Measurements from ENCODE around the gene ITPA. TPM values are rescaled to one million over a fixed set of nuclear protein-coding genes. Genes with fewer than 3 reads are reported as not detected.
A peak's percentile ranks its signal among the peaks of the same experiment; 100 is the strongest.

Gene ITPA
- total and polyA plus RNA-seq, 2 of the 13 experiments (the other 11 are each of a cell fraction or from before 2014, with no cell fraction given) = 60.1 to 103 TPM

DNA sequence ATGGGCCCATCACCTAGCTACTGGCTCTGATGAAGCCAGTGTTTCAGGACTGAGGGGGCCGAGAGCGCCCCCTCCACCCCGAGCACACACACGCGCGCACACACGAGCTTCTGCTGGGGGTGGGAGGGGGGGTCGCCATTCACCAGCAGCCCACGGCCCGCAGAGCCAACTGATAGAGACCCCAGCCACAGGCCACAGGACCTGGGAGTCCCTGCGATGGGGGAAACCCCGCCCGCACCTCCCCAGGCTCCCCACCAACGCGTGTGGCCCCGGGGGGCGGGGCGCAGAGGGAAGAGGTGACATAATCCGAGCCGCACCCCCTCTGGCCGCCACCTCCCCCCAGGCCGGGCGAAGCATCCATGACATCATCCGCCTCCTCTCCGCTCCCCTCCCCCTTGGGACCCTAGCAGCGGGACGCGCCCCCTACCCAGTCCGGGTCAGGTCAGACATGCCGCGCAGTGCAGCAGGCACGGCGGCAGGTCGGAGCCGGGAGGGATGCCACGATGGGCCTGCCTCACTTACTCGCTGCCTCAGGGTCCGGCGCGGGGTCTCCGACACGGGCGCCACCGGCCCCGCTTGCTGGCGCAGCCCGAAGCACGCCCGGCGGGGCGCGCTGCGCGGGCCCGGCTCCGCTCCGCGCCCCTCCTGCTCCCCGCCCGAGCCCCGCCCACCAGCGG lies 36.2 kb upstream of the ITPA start, which contains the start of gene LZTS3 (continued):
- TF ChIP-seq, protein P1, sequence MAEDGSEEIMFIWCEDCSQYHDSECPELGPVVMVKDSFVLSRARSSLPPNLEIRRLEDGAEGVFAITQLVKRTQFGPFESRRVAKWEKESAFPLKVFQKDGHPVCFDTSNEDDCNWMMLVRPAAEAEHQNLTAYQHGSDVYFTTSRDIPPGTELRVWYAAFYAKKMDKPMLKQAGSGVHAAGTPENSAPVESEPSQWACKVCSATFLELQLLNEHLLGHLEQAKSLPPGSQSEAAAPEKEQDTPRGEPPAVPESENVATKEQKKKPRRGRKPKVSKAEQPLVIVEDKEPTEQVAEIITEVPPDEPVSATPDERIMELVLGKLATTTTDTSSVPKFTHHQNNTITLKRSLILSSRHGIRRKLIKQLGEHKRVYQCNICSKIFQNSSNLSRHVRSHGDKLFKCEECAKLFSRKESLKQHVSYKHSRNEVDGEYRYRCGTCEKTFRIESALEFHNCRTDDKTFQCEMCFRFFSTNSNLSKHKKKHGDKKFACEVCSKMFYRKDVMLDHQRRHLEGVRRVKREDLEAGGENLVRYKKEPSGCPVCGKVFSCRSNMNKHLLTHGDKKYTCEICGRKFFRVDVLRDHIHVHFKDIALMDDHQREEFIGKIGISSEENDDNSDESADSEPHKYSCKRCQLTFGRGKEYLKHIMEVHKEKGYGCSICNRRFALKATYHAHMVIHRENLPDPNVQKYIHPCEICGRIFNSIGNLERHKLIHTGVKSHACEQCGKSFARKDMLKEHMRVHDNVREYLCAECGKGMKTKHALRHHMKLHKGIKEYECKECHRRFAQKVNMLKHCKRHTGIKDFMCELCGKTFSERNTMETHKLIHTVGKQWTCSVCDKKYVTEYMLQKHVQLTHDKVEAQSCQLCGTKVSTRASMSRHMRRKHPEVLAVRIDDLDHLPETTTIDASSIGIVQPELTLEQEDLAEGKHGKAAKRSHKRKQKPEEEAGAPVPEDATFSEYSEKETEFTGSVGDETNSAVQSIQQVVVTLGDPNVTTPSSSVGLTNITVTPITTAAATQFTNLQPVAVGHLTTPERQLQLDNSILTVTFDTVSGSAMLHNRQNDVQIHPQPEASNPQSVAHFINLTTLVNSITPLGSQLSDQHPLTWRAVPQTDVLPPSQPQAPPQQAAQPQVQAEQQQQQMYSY (CRISPR knock-in tag; IDR thresholded peaks at IDR 0.05) = no peak
- TF ChIP-seq DNMT1 (CRISPR knock-in tag; IDR thresholded peaks at IDR 0.05) = no peak; the same call in 1 of the 2 replicates
- TF ChIP-seq SP5 (CRISPR knock-in tag; IDR thresholded peaks at IDR 0.05; ENCODE audit: borderline replicate concordance, low read depth) = peak; percentile 67; the same call in 1 of the 2 replicates
- TF ChIP-seq IRF2 (CRISPR knock-in tag; IDR thresholded peaks at IDR 0.05) = peak; percentile 8; the same call in 1 of the 2 replicates
- TF ChIP-seq, protein P2, sequence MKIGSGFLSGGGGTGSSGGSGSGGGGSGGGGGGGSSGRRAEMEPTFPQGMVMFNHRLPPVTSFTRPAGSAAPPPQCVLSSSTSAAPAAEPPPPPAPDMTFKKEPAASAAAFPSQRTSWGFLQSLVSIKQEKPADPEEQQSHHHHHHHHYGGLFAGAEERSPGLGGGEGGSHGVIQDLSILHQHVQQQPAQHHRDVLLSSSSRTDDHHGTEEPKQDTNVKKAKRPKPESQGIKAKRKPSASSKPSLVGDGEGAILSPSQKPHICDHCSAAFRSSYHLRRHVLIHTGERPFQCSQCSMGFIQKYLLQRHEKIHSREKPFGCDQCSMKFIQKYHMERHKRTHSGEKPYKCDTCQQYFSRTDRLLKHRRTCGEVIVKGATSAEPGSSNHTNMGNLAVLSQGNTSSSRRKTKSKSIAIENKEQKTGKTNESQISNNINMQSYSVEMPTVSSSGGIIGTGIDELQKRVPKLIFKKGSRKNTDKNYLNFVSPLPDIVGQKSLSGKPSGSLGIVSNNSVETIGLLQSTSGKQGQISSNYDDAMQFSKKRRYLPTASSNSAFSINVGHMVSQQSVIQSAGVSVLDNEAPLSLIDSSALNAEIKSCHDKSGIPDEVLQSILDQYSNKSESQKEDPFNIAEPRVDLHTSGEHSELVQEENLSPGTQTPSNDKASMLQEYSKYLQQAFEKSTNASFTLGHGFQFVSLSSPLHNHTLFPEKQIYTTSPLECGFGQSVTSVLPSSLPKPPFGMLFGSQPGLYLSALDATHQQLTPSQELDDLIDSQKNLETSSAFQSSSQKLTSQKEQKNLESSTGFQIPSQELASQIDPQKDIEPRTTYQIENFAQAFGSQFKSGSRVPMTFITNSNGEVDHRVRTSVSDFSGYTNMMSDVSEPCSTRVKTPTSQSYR (CRISPR knock-in tag; IDR thresholded peaks at IDR 0.05; ENCODE audit: borderline replicate concordance) = peak; percentile 93
- TF ChIP-seq, protein P3, sequence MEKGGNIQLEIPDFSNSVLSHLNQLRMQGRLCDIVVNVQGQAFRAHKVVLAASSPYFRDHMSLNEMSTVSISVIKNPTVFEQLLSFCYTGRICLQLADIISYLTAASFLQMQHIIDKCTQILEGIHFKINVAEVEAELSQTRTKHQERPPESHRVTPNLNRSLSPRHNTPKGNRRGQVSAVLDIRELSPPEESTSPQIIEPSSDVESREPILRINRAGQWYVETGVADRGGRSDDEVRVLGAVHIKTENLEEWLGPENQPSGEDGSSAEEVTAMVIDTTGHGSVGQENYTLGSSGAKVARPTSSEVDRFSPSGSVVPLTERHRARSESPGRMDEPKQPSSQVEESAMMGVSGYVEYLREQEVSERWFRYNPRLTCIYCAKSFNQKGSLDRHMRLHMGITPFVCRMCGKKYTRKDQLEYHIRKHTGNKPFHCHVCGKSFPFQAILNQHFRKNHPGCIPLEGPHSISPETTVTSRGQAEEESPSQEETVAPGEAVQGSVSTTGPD (CRISPR knock-in tag; IDR thresholded peaks at IDR 0.05) = no peak
- peak; percentile 0; the same call in 1 of the 2 replicates for TF ChIP-seq SRY (CRISPR knock-in tag; IDR thresholded peaks at IDR 0.05)
- TF ChIP-seq, protein P4, sequence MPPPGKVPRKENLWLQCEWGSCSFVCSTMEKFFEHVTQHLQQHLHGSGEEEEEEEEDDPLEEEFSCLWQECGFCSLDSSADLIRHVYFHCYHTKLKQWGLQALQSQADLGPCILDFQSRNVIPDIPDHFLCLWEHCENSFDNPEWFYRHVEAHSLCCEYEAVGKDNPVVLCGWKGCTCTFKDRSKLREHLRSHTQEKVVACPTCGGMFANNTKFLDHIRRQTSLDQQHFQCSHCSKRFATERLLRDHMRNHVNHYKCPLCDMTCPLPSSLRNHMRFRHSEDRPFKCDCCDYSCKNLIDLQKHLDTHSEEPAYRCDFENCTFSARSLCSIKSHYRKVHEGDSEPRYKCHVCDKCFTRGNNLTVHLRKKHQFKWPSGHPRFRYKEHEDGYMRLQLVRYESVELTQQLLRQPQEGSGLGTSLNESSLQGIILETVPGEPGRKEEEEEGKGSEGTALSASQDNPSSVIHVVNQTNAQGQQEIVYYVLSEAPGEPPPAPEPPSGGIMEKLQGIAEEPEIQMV (CRISPR knock-in tag; IDR thresholded peaks at IDR 0.05; ENCODE audit: low read depth) = no peak
- TF ChIP-seq, protein P5, sequence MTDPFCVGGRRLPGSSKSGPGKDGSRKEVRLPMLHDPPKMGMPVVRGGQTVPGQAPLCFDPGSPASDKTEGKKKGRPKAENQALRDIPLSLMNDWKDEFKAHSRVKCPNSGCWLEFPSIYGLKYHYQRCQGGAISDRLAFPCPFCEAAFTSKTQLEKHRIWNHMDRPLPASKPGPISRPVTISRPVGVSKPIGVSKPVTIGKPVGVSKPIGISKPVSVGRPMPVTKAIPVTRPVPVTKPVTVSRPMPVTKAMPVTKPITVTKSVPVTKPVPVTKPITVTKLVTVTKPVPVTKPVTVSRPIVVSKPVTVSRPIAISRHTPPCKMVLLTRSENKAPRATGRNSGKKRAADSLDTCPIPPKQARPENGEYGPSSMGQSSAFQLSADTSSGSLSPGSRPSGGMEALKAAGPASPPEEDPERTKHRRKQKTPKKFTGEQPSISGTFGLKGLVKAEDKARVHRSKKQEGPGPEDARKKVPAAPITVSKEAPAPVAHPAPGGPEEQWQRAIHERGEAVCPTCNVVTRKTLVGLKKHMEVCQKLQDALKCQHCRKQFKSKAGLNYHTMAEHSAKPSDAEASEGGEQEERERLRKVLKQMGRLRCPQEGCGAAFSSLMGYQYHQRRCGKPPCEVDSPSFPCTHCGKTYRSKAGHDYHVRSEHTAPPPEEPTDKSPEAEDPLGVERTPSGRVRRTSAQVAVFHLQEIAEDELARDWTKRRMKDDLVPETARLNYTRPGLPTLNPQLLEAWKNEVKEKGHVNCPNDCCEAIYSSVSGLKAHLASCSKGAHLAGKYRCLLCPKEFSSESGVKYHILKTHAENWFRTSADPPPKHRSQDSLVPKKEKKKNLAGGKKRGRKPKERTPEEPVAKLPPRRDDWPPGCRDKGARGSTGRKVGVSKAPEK (CRISPR knock-in tag; IDR thresholded peaks at IDR 0.05; ENCODE audit: borderline replicate concordance) = no peak
- TF ChIP-seq ATRX (CRISPR knock-in tag; IDR thresholded peaks at IDR 0.05; ENCODE audit: borderline replicate concordance) = no peak
- TF ChIP-seq, protein P6, sequence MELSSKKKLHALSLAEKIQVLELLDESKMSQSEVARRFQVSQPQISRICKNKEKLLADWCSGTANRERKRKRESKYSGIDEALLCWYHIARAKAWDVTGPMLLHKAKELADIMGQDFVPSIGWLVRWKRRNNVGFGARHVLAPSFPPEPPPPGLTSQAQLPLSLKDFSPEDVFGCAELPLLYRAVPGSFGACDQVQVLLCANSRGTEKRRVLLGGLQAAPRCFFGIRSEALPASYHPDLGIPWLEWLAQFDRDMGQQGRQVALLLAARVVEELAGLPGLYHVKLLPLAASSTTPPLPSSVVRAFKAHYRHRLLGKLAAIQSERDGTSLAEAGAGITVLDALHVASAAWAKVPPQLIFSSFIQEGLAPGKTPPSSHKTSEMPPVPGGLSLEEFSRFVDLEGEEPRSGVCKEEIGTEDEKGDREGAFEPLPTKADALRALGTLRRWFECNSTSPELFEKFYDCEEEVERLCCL (CRISPR knock-in tag; IDR thresholded peaks at IDR 0.05; ENCODE audit: borderline replicate concordance) = no peak; the same call in 1 of the 2 replicates

Measured in HepG2 (cell line).